Activated CD4-positive, alpha-beta T cell treated with anti-CD3 and anti-CD28 coated beads, Interleukin-2, amount 50 U/mL, for 4 hours (primary cell): ENCODE data around the gene DUSP1.

ENCODE experiments used
- DNase-seq, 2 experiments: peaks; one replicate each; pipeline ENCODE4 v3.0.0-alpha.2; 2020

DUSP1 gene

DNA sequence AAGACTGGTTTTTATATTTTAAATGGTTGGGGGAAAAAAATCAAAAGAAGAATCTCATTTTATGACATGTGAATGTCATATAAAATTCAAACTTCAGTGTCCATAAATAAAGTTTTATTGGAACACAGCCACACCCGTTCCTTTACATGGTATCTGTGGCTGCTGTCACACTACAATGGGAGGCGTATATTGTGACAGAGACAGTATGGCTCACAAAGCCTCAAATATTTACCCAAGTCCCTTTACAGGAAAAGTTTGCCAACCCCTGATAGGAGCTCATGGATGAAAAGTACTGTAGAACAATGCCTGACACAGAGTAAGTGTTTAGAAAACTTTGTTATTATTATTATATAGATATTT, 5.2 kb upstream of the DUSP1 start:
- DNase-seq, result no peak

DNA sequence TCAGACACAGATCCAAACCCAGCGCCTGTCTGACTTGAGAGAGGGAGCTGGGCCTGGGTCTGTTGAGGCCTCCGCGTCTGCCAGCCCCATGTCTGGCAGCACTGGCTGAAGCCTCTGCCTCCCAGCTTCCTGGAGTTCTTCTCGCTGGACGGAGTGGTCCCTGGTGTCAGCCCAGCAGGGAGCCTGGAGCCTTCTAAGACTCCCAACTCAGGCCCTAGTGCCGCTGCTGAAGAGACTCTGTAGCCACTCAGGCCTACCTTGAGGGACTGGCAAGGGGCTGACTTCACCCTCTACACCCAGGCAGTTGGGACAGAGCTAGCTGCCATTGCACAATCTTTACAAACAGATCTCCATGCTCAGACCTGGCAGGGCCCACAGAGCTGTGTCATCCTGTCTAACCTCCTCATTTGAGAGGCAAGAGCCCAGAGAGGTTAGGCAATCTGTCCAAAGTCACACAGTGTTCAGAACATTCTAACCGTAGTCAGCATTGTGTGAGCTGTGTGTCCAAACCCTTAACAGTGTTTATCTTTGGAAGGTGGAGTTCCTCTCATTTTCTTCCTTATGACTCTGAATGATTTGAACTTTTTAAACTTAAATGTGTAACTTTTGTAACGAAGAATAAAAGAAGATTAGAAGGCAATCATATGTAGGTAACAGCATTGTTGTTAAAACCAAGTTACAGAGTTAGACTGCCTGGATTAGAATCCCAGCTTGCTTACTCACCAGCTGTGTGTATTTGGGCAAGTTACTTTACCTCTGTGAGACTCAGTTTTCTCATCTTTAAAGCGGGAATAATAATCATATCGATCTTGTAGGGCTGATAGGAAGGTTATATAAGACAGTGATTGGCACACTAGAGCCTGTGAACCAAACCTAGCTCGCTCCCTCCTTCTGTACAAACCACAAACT, 4.6 kb upstream of the DUSP1 start:
- DNase-seq, result no peak

DNA sequence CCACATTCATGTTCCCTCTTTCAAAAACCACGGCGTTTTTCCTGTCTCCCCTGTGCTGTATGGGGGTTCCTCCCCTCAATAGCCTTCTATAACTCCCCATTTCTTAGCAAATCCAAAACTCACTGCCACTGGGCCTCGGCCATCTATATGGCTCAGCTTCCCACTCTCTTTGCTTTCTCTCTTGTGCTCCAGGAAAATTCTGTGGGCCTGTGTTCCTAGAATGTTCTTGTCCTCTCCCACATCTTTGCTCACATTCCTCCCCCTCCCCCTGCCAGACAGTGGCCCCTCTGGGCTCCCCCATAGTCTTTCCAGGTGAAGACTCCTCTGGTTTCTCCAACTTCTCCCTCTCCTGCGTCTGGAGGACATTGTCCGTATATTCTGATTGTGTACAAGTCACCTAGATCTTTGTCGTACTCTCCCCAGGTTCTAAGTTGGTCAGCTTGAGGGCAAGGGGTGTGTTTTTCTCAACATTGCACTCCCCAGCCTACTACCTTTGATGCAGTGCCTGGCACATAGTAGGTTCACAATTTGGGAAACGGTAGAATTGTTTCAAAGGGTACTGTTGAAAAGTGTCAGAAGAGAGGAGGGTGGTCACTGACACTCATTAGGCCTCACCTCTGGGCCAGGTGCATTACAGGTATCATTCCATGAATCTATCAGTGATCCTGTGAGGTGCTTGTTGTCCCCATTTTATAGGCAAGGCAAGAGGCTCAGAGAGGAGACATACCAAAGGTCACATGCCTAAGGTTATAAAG, 3.7 kb upstream of the DUSP1 start:
- DNase-seq, result no peak

- DNase-seq, result no peak
Measured at GRCh38 chr5:172773481-172774469, 2.8 kb upstream of the DUSP1 start.

DNA sequence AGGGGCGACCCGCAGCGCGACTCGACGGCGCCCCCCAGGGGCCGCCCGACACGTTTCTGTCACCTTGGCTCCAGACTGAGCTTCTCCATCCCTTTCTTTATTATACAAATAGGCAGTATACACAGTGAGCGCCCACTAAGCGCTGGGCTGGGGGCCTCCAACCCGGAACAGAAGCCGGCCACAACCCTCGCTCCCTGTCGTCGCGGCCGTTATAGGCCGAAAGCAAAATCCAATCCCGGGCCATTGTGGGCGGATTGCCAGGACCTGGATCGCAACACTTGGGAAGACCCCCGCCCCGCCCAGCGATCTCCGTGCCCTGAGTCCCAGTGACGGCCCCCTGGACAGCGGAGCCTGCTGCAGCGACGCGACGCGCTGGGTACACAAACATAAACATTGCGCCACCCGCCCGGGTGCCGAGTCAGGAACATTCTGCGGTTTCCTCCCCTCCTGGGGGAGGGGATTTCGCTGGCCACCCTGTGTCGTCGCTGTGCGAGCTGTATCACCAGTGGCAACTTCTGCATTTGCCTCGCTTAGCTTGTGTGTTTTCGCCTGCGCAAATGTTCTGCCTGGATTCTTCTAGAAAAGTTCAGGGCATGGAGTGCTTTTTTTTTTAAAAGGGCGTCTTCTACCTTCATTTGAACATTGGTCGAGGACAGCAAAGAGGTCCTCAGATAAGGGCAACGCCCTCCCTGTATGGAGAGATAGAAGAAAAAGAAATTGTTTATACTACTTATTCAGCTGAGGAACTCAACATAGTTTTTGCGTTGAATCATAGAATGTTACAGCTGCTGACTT, 1.3 kb upstream of the DUSP1 start:
- peak; percentile 65 for DNase-seq

- peak in 1 of 2 experiments; percentile 15 for DNase-seq
Measured at GRCh38 chr5:172771439-172772111, 580 bp upstream of the DUSP1 start.

GRCh38 chr5:172770374-172770674, 671 bp downstream of the DUSP1 start:
- DNase-seq, result peak in 1 of 2 experiments; percentile 16

- no peak for DNase-seq
Measured at GRCh38 chr5:172769616-172770373, 1.2 kb downstream of the DUSP1 start.

DNA sequence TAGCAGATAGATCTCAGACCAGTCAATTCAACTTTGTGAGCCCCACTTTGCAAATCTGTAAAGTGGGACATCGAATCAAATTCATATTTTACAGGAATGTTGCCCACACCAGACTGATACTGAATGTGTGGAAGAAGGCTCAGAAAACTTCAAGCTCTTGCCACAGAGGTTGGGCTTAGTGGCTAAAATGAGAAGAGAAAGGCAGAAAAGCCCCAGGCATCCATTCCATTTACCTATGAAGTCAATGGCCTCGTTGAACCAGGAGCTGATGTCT, 1.7 kb downstream of the DUSP1 start:
- no peak for DNase-seq

DNA sequence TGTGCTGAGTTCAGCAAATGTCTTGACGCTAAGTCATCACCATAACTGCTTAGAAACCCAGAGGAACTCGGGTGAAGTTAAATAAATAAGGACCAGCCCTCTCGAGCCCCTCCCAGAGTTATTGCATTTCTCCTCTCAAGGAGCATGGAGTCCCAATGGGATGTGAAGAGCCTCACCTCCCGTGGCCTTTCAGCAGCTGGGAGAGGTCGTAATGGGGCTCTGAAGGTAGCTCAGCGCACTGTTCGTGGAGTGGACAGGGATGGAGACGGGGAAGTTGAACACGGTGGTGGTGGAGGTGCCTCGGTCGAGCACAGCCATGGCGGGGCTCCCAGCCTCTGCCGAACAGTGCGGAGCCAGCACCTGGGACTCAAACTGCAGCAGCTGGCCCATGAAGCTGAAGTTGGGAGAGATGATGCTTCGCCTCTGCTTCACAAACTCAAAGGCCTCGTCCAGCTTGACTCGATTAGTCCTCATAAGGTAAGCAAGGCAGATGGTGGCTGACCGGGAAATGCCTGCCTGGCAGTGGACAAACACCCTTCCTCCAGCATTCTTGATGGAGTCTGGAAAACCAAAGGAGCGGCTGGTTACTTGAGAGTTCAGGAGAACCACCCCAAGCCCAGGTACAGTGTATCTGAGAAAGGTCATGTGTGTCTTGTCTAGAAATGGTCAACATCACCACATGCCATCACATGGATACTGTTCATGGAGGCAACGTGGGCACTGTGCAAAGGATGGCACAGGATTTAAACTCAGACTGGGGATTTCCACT, 2.2 kb downstream of the DUSP1 start:
- DNase-seq, result no peak

GRCh38 chr5:172768098-172768572, 2.9 kb downstream of the DUSP1 start:
- no peak for DNase-seq

GRCh38 chr5:172766287-172767108, 4.5 kb downstream of the DUSP1 start:
- DNase-seq, result no peak

DNA sequence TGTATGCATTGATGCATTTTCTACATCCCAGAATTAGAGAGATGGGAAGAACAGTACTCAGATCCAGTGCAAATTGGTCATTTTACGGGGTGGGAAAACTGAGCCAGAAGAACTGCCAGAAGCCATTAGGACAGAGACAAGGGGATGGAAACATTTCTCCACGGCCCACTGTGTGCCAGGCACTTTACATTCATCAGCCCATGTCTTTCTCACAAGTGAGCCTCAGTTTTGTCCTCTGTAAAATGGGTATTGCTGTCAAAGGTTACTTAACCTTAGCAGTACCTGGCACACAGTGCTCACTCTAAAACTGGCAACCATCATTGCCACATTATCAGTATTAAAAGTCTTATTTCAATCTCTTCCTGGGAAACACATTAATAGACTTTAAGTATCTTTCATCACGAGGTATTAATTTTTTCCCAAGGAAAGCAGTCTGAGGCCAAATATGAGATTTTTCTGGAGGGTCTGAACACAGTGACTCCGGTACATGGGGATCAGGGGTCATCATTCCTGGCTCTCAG, 5.2 kb downstream of the DUSP1 start:
- no peak for DNase-seq

GRCh38 chr5:172764861-172765765, 5.9 kb downstream of the DUSP1 start:
- peak; percentile 90 to 93 for DNase-seq

DNA sequence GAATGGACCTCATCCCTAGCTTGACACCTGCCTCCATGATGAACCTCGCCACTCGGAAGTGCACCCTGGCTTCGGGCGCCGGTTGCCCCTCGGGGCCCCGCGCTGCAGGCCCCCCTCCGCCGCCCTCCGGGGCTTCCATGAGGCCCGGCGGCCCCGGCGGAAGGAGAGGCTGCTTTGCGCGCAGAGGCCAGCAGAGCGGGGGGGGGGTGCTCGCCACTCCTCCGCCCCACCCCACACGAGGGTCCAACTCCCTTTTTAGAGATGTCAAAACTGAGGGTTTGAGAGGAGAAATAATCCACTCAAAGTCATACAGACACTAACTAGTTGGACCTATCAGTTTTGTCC, 7.9 kb downstream of the DUSP1 start:
- no peak for DNase-seq

- no peak for DNase-seq
Measured at GRCh38 chr5:172762214-172763119, 8.5 kb downstream of the DUSP1 start.

DNA sequence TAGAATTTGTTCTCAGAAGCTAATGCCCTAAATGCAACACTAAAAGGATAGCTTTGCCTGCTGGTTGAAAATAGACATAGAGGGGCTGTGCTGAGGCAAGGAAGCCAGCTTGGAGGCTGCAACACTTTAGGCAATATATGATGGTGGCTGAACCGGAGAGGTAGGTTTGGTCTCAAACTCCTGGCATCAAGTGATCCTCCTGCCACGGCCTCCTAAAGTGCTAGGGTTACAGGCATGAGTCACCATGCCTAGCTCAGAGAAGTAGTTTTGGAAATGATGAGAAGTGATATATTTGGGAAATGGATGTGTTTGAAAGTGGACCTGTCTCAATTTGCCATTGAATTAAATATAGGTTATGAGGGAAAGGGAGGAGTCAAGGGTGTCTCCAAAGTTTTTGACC, 10.0 kb downstream of the DUSP1 start:
- no peak for DNase-seq
